GM12878 (cell line): Measurements from ENCODE around the gene GNAT1. TPM values are rescaled to one million over a fixed set of nuclear protein-coding genes. Genes with fewer than 3 reads are reported as not detected.

Experiments
- CHD2 ChIP-seq: IDR thresholded peaks from 2 replicates; pipeline ENCODE4 v1.6.1; 2011; ENCODE audit warnings: low read depth, low read length, improper control_type of control experiment, borderline replicate concordance
- EGR1 ChIP-seq, 2 experiments: IDR thresholded peaks; 1 replicate in 1 of 2; 2 replicates in 1 of 2; pipeline ENCODE4 v1.6.1; 2011 to 2012; ENCODE audit warnings: low read depth in 2 of 2, low read length in 2 of 2, borderline replicate concordance in 1 of 2, mild to moderate bottlenecking in 1 of 2, moderate library complexity in 1 of 2
- MLLT1 ChIP-seq: fragments of 450-650 bp; IDR thresholded peaks from 2 replicates; pipeline ENCODE4 v1.6.1; 2016; ENCODE audit warnings: mild to moderate bottlenecking
- STAT1 ChIP-seq: fragments of 450-650 bp; conservative IDR thresholded peaks from 2 replicates; pipeline ENCODE4 v1.6.1; 2014; ENCODE audit warnings: antibody characterized with exemption, mild to moderate bottlenecking
- YY1 ChIP-seq: IDR thresholded peaks from 2 replicates; pipeline ENCODE4 v1.6.1; 2011; ENCODE audit warnings: low read depth, mild to moderate bottlenecking, low read length
- polyA plus RNA-seq, 11 experiments: library from polyadenylated mRNA; depleted of rRNA in 4 of 11; unstranded in 6 of 11; stranded (reverse) in 5 of 11; fragments of >200 nt; fragmentation: Nextera tagmentation in 4 of 11; fragmentation: Illumina TruSeq in 1 of 11; extraction: Ambion mirVana in 4 of 11; extraction: Trizol in 1 of 11; gene quantifications; 1 replicate in 1 of 11; 2 replicates in 10 of 11; pipeline versions ENCODE4 v1.2.1 to v1.2.3, GENCODE V29; 2011 to 2016; ENCODE audit warnings: inconsistent platforms in 2 of 11, missing spikeins in 2 of 11, low read depth in 1 of 11
- total RNA-seq, 4 experiments: library from RNA; depleted of rRNA in 3 of 4; stranded (reverse); fragments of >200 nt in 3 of 4; fragmentation: Illumina TruSeq in 1 of 4; extraction: Trizol in 1 of 4; gene quantifications; 2 replicates each; pipeline versions ENCODE4 v1.2.1 to v1.2.3, GENCODE V29; 2013 to 2021
- TF ChIP-seq, protein P1 (sequence below): fragments of 450-650 bp; formaldehyde crosslinking; IDR thresholded peaks from 2 replicates; pipeline ENCODE4 v1.5.0; 2022; ENCODE audit warnings: mild to moderate bottlenecking, missing genetic modification characterization

GNAT1 gene
- total and polyA plus RNA-seq, 10 of the 15 experiments (the other 5 are each of a cell fraction or from before 2014, with no cell fraction given), result not detected

GRCh38 chr3:50237754-50238548, 46.5 kb downstream of the GNAT1 start (continued):
- TF ChIP-seq CHD2 (no peak; the same call in 1 of the 2 replicates), YY1 (peak; percentile 95), STAT1 (no peak), MLLT1 (peak; percentile 66; the same call in 1 of the 2 replicates), EGR1 (IDR thresholded peaks at IDR 0.05; ENCODE audit: borderline replicate concordance in 1 of 2, low read depth in 2 of 2, low read length in 2 of 2) (peak in 1 of 2 experiments; percentile 93; a peak in 2 of 3 replicates)
- TF ChIP-seq, protein P1, sequence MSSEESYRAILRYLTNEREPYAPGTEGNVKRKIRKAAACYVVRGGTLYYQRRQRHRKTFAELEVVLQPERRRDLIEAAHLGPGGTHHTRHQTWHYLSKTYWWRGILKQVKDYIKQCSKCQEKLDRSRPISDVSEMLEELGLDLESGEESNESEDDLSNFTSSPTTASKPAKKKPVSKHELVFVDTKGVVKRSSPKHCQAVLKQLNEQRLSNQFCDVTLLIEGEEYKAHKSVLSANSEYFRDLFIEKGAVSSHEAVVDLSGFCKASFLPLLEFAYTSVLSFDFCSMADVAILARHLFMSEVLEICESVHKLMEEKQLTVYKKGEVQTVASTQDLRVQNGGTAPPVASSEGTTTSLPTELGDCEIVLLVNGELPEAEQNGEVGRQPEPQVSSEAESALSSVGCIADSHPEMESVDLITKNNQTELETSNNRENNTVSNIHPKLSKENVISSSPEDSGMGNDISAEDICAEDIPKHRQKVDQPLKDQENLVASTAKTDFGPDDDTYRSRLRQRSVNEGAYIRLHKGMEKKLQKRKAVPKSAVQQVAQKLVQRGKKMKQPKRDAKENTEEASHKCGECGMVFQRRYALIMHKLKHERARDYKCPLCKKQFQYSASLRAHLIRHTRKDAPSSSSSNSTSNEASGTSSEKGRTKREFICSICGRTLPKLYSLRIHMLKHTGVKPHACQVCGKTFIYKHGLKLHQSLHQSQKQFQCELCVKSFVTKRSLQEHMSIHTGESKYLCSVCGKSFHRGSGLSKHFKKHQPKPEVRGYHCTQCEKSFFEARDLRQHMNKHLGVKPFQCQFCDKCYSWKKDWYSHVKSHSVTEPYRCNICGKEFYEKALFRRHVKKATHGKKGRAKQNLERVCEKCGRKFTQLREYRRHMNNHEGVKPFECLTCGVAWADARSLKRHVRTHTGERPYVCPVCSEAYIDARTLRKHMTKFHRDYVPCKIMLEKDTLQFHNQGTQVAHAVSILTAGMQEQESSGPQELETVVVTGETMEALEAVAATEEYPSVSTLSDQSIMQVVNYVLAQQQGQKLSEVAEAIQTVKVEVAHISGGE (CRISPR knock-in tag), result no peak
